SU-DHL-6 (cell line): ENCODE results near the gene ST6GAL2.

Experiments used
- H2AFZ ChIP-seq: fragments of 200-600 bp; sonication (generic); 2 replicates; pipeline ENCODE4 v1.6.1; 2014; ENCODE audit warnings: low read depth, mild to moderate bottlenecking, moderate library complexity, mixed read lengths, antibody characterized with exemption, low read length; ENCODE audit not compliant: severe bottlenecking
- H3F3A ChIP-seq: fragments of 200-600 bp; shearing (Covaris generic); 2 replicates; pipeline ENCODE4 v1.6.0; 2016; ENCODE audit warnings: antibody characterized with exemption, mild to moderate bottlenecking; ENCODE audit not compliant: insufficient read depth
- H3K27ac ChIP-seq: fragments of 200-600 bp; sonication (generic); 2 replicates; pipeline ENCODE4 v1.5.1; 2016; ENCODE audit warnings: low read depth, mild to moderate bottlenecking, low read length, moderate library complexity, mixed read lengths
- H3K27me3 ChIP-seq: fragments of 200-600 bp; sonication (generic), shearing (Covaris generic); 2 replicates; pipeline ENCODE4 v1.6.0; 2014; ENCODE audit warnings: mild to moderate bottlenecking, low read length
- H3K36me3 ChIP-seq: fragments of 200-600 bp; sonication (generic); 2 replicates; pipeline ENCODE4 v1.6.1; 2014; ENCODE audit warnings: mild to moderate bottlenecking, low read length, mixed read lengths
- H3K4me2 ChIP-seq: fragments of 300-600, 200-600 bp; shearing (Covaris generic), sonication (generic); 2 replicates; pipeline ENCODE4 v1.6.0; 2014; ENCODE audit warnings: low read length, low read depth, mild to moderate bottlenecking; ENCODE audit not compliant: poor library complexity, severe bottlenecking
- H3K4me3 ChIP-seq: fragments of 200-600 bp; sonication (generic); 2 replicates; pipeline ENCODE4 v1.5.1; 2014; ENCODE audit warnings: antibody characterized with exemption, low read length, mild to moderate bottlenecking, mixed read lengths; ENCODE audit not compliant: insufficient read depth, poor library complexity, severe bottlenecking
- H3K79me2 ChIP-seq: fragments of 200-600 bp; sonication (generic); 2 replicates; pipeline ENCODE4 v1.6.1; 2014; ENCODE audit warnings: mild to moderate bottlenecking, low read length, moderate library complexity; ENCODE audit not compliant: insufficient read depth
- H3K9ac ChIP-seq: fragments of 200-600 bp; sonication (generic); 2 replicates; pipeline ENCODE4 v1.7.0; 2014; ENCODE audit warnings: mild to moderate bottlenecking, low read length
- H3K9me2 ChIP-seq: fragments of 200-600 bp; sonication (generic); replicated peaks from 2 replicates; pipeline ENCODE4 v1.6.1; 2014; ENCODE audit warnings: low read length; ENCODE audit not compliant: insufficient read depth
- H3K9me3 ChIP-seq: fragments of 200-600 bp; sonication (generic); 2 replicates; pipeline ENCODE4 v1.6.1; 2014; ENCODE audit warnings: low read length, mixed read lengths; ENCODE audit not compliant: insufficient read depth
- H4K20me1 ChIP-seq: fragments of 200-600 bp; sonication (generic); 2 replicates; pipeline ENCODE4 v1.6.1; 2014; ENCODE audit warnings: low read depth, mild to moderate bottlenecking, antibody characterized with exemption, low read length, moderate library complexity, mixed read lengths
- CTCF ChIP-seq: fragments of 200-600 bp; sonication (generic); IDR thresholded peaks from one replicate; pipeline ENCODE4 v1.5.1; 2017; ENCODE audit warnings: antibody characterized with exemption, mild to moderate bottlenecking, low read length, moderate library complexity; ENCODE audit not compliant: insufficient read depth, poor library complexity, severe bottlenecking
- EZH2phosphoT487 ChIP-seq: fragments of 200-600 bp; sonication (generic), shearing (Covaris generic); conservative IDR thresholded peaks from 2 replicates; pipeline ENCODE4 v1.6.1; 2018; ENCODE audit warnings: mild to moderate bottlenecking, antibody characterized with exemption, low read length, moderate library complexity, mixed read lengths

ST6GAL2 gene

GRCh38 chr2:106805716-106806115 is 80.3 kb downstream of the ST6GAL2 start:
- no peak overlapping the region for H3K27ac ChIP-seq
- no peak overlapping the region for H2AFZ ChIP-seq
- TF ChIP-seq EZH2phosphoT487, result no peak
- no peak for TF ChIP-seq CTCF
- no peak overlapping the region for H3K9ac ChIP-seq
- no peak overlapping the region for H3K4me2 ChIP-seq
- H3K9me3 ChIP-seq, result no peaks in the 10 kb centered on the region
- H3K27me3 ChIP-seq, result no peaks in the 10 kb centered on the region
- no peaks in the 10 kb centered on the region for H3K9me2 ChIP-seq
- H3K79me2 ChIP-seq, result no peaks in the 10 kb centered on the region
- no peak overlapping the region for H3K4me3 ChIP-seq
- H3K36me3 ChIP-seq, result no peaks in the 10 kb centered on the region
- no peaks in the 10 kb centered on the region for H3F3A ChIP-seq
- H4K20me1 ChIP-seq, result no peaks in the 10 kb centered on the region

GRCh38 chr2:106804161-106804560 is 81.8 kb downstream of the ST6GAL2 start:
- no peak overlapping the region for H3K4me2 ChIP-seq
- H3K9me3 ChIP-seq, result no peaks in the 10 kb centered on the region
- H3K27me3 ChIP-seq, result no peaks in the 10 kb centered on the region
- H3K9ac ChIP-seq, result no peak overlapping the region
- H2AFZ ChIP-seq, result no peak overlapping the region
- no peak overlapping the region for H3K4me3 ChIP-seq
- no peaks in the 10 kb centered on the region for H4K20me1 ChIP-seq
- TF ChIP-seq EZH2phosphoT487 (no peak), CTCF (no peak)
- H3K79me2 ChIP-seq, result no peaks in the 10 kb centered on the region
- no peaks in the 10 kb centered on the region for H3F3A ChIP-seq
- H3K9me2 ChIP-seq, result no peaks in the 10 kb centered on the region
- no peaks in the 10 kb centered on the region for H3K36me3 ChIP-seq
- H3K27ac ChIP-seq, result no peak overlapping the region

GRCh38 chr2:106800976-106801655 is 84.9 kb downstream of the ST6GAL2 start:
- H4K20me1 ChIP-seq, result no peaks in the 10 kb centered on the region
- no peaks in the 10 kb centered on the region for H3K36me3 ChIP-seq
- H3K4me3 ChIP-seq, result no peak overlapping the region
- no peaks in the 10 kb centered on the region for H3K79me2 ChIP-seq
- no peaks in the 10 kb centered on the region for H3F3A ChIP-seq
- TF ChIP-seq CTCF, result no peak
- no peak for TF ChIP-seq EZH2phosphoT487
- no peaks in the 10 kb centered on the region for H3K27me3 ChIP-seq
- no peaks in the 10 kb centered on the region for H3K9me3 ChIP-seq
- H3K27ac ChIP-seq, result no peak overlapping the region
- H2AFZ ChIP-seq, result no peak overlapping the region
- no peak overlapping the region for H3K4me2 ChIP-seq
- no peaks in the 10 kb centered on the region for H3K9me2 ChIP-seq
- H3K9ac ChIP-seq, result no peak overlapping the region
